HCT116 (cell line): ENCODE results near the gene LDLRAD4. TPM values are rescaled to one million over a fixed set of nuclear protein-coding genes. Genes with fewer than 3 reads are reported as not detected.

Source experiments
- ATAC-seq: fragments of 200-7000 bp; cut with Tn5 transposase; 2 replicates; pipeline ENCODE4 v1.9.1; 2020; ENCODE audit warnings: mild to moderate bottlenecking, moderate library complexity
- BruUV-seq: library from RNA; stranded (reverse); fragments of 400-500 nt; replicated peaks from 2 replicates; lab custom pipeline; 2021; lab: Mats Ljungman, UMichigan
- CTCF ChIA-PET: fragments of 300-600 bp; sonication (Branson Sonifier 250); formaldehyde crosslinking; loops from one replicate; lab custom pipeline; 2021; ENCODE audit warnings: antibody characterized with exemption; lab: Charles Lee
- POLR2A ChIA-PET: fragments of 300-600, 350-600 bp; sonication (Branson Sonifier 250); formaldehyde crosslinking; loops from one replicate; lab custom pipeline; 2021; ENCODE audit warnings: antibody characterized with exemption; lab: Charles Lee
- RAD21 ChIA-PET, 2 experiments: fragments of 300-600 bp; sonication (Branson Sonifier 250); formaldehyde crosslinking; loops; one replicate each; lab custom pipeline; 2023; ENCODE audit warnings: low total read pairs in 2 of 2; ENCODE audit not compliant: uncharacterized antibody in 2 of 2, unreplicated experiment in 2 of 2, low non-redundant PET in 1 of 2; lab: Charles Lee
- DNase-seq: peaks from one replicate; pipeline ENCODE4 v3.0.0-alpha.2; 2010; ENCODE audit warnings: low read depth, low spot score
- H2AFZ ChIP-seq: fragments of 200-600 bp; shearing (Covaris generic), sonication (generic); 2 replicates; pipeline ENCODE4 v1.6.1; 2017; ENCODE audit warnings: low read depth, mixed run types, mixed read lengths, antibody characterized with exemption, low read length; ENCODE audit not compliant: poor library complexity, severe bottlenecking
- H3K27ac ChIP-seq: 2 replicates; pipeline ENCODE4 v1.5.1; 2012; ENCODE audit warnings: low read depth, low read length
- H3K27me3 ChIP-seq: fragments of 200-600 bp; sonication (generic); 2 replicates; pipeline ENCODE4 v1.6.1; 2016; ENCODE audit warnings: mixed run types, low read length, mixed read lengths; ENCODE audit not compliant: insufficient read depth
- H3K36me3 ChIP-seq, 2 experiments: fragments of 200-500 bp in 1 of 2; fragments of 200-600 bp in 1 of 2; sonication (Bioruptor generic) in 1 of 2; sonication (generic) in 1 of 2; 2 replicates each; pipeline versions ENCODE4 v1.5.1 to v1.6.1; 2014 to 2016; ENCODE audit warnings: low read length in 2 of 2, inconsistent platforms in 1 of 2, mixed read lengths in 1 of 2, mixed run types in 1 of 2; ENCODE audit not compliant: insufficient read depth in 2 of 2, control insufficient read depth in 1 of 2
- H3K4me1 ChIP-seq, 2 experiments: fragments of 200-600 bp in 1 of 2; sonication (generic) in 1 of 2; 2 replicates each; pipeline versions ENCODE4 v1.5.1 to v1.6.1; 2012 to 2017; ENCODE audit warnings: low read length in 2 of 2, inconsistent platforms in 1 of 2, mild to moderate bottlenecking in 1 of 2, mixed read lengths in 1 of 2, mixed run types in 1 of 2, moderate library complexity in 1 of 2; ENCODE audit not compliant: insufficient read depth in 2 of 2, control insufficient read depth in 1 of 2
- H3K4me2 ChIP-seq: fragments of 200-600 bp; sonication (generic); 2 replicates; pipeline ENCODE4 v1.6.1; 2017; ENCODE audit warnings: mixed run types, low read length, mixed read lengths
- H3K4me3 ChIP-seq, 2 experiments: fragments of 200-600 bp in 1 of 2; sonication (generic) in 1 of 2; replicated peaks in 1 of 2; 2 replicates each; pipeline ENCODE4 v1.5.1; 2011 to 2016; ENCODE audit warnings: low read length in 2 of 2, control low read depth in 1 of 2, low read depth in 1 of 2, mild to moderate bottlenecking in 1 of 2, mixed read lengths in 1 of 2, mixed run types in 1 of 2
- H3K79me2 ChIP-seq: fragments of 200-600 bp; sonication (generic); 2 replicates; pipeline ENCODE4 v1.6.1; 2017; ENCODE audit warnings: mild to moderate bottlenecking, mixed run types, low read length, moderate library complexity, mixed read lengths; ENCODE audit not compliant: insufficient read depth
- H3K9ac ChIP-seq: fragments of 200-600 bp; sonication (generic); 2 replicates; pipeline ENCODE4 v1.6.1; 2016; ENCODE audit warnings: low read length, mixed read lengths
- H3K9me2 ChIP-seq: fragments of 200-600 bp; sonication (generic), shearing (Covaris generic); 2 replicates; pipeline ENCODE4 v1.6.1; 2017; ENCODE audit warnings: mixed run types, mild to moderate bottlenecking, moderate library complexity; ENCODE audit not compliant: insufficient read depth
- H3K9me3 ChIP-seq, 2 experiments: fragments of 200-500 bp in 1 of 2; fragments of 200-600 bp in 1 of 2; sonication (Bioruptor generic) in 1 of 2; sonication (generic) in 1 of 2; 2 replicates each; pipeline ENCODE4 v1.6.1; 2014 to 2017; ENCODE audit warnings: low read length in 2 of 2, mixed read lengths in 2 of 2, inconsistent platforms in 1 of 2, low read depth in 1 of 2, mild to moderate bottlenecking in 1 of 2, mixed run types in 1 of 2, moderate library complexity in 1 of 2; ENCODE audit not compliant: control insufficient read depth in 1 of 2, insufficient read depth in 1 of 2
- H4K20me1 ChIP-seq: fragments of 200-600 bp; sonication (generic), shearing (Covaris generic); 2 replicates; pipeline ENCODE4 v1.6.1; 2017; ENCODE audit warnings: mixed run types, mild to moderate bottlenecking, moderate library complexity; ENCODE audit not compliant: insufficient read depth
- CBX3 ChIP-seq: IDR thresholded peaks from 2 replicates; pipeline ENCODE4 v1.6.1; 2012; ENCODE audit warnings: low read depth
- CEBPB ChIP-seq: IDR thresholded peaks from 2 replicates; pipeline ENCODE4 v1.6.1; 2012; ENCODE audit warnings: low read depth
- EGR1 ChIP-seq: IDR thresholded peaks from 2 replicates; pipeline ENCODE4 v1.6.1; 2012; ENCODE audit warnings: low read depth
- ELF1 ChIP-seq: IDR thresholded peaks from 2 replicates; pipeline ENCODE4 v1.6.1; 2012; ENCODE audit warnings: low read depth, borderline replicate concordance
- EZH2 ChIP-seq: fragments of 200-600 bp; sonication (generic); IDR thresholded peaks from 2 replicates; pipeline ENCODE4 v1.6.1; 2017; ENCODE audit warnings: antibody characterized with exemption, mixed run types
- EZH2phosphoT487 ChIP-seq: fragments of 200-600 bp; IDR thresholded peaks from 2 replicates; pipeline ENCODE4 v1.6.1; 2018; ENCODE audit warnings: antibody characterized with exemption, borderline replicate concordance
- FOSL1 ChIP-seq: IDR thresholded peaks from 2 replicates; pipeline ENCODE4 v1.6.1; 2012; ENCODE audit warnings: low read depth
- JUND ChIP-seq: IDR thresholded peaks from 2 replicates; pipeline ENCODE4 v1.6.1; 2012
- POLR2AphosphoS5 ChIP-seq: IDR thresholded peaks from 2 replicates; pipeline ENCODE4 v1.6.1; 2011; ENCODE audit warnings: mild to moderate bottlenecking, low read depth, low read length, moderate library complexity
- SIN3A ChIP-seq: IDR thresholded peaks from 2 replicates; pipeline ENCODE4 v1.6.1; 2012; ENCODE audit warnings: low read depth
- SP1 ChIP-seq: IDR thresholded peaks from 2 replicates; pipeline ENCODE4 v1.6.1; 2012; ENCODE audit warnings: low read depth
- SRF ChIP-seq: IDR thresholded peaks from 2 replicates; pipeline ENCODE4 v1.6.1; 2012; ENCODE audit warnings: low read depth
- TCF7L2 ChIP-seq: IDR thresholded peaks from 2 replicates; pipeline ENCODE4 v1.7.0; 2011; ENCODE audit warnings: borderline replicate concordance, inconsistent platforms; ENCODE audit not compliant: insufficient read depth, insufficient read length; ENCODE audit errors: extremely low read depth
- YY1 ChIP-seq: IDR thresholded peaks from 2 replicates; pipeline ENCODE4 v1.6.1; 2011; ENCODE audit warnings: low read length, low read depth, moderate library complexity, mild to moderate bottlenecking; ENCODE audit not compliant: insufficient replicate concordance; ENCODE audit errors: extremely low read depth
- ZFX ChIP-seq: fragments of 450-650 bp; IDR thresholded peaks from 2 replicates; pipeline ENCODE4 v1.6.1; 2017
- intact Hi-C: fragments of 100-400 bp; cut with micrococcal nuclease; formaldehyde crosslinking; loops from 2 replicates; pipeline ENCODE4 v1.10.0; 2022
- total RNA-seq: library from RNA; stranded (reverse); gene quantifications from one replicate; pipeline ENCODE4 v1.2.1, GENCODE V29; 2021; ENCODE audit not compliant: unreplicated experiment
- TF ChIP-seq, protein P1 (sequence below): IDR thresholded peaks from 2 replicates; pipeline ENCODE4 v1.6.1; 2012
- TF ChIP-seq, protein P2 (sequence below): IDR thresholded peaks from 2 replicates; pipeline ENCODE4 v1.6.1; 2012

The LDLRAD4 gene
- total RNA-seq, 1 experiment from 2014 or later: 1.2 TPM

DNA sequence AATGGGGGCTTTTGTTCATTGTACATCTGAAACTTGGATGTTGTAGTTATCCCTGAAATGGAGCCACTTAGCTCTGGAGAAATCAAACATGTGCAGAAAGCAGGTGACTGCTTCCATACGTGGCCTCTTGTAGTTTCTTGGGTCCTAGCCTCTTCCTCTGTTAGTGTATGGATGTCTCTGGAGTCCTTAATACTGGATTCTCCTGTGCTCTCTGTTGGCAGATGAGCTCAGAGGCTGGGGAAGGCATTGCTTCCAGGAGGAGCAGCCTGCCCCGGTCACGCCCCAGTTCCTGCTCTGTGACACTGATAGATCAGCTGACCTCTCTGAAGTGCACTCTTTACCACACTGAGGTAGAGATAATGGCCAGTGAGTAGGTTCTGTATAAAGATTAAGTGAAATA, 176.2 kb downstream of the LDLRAD4 start (continued):
- TF ChIP-seq YY1 (no peak), FOSL1 (no peak), CEBPB (no peak), ZFX (no peak), SP1 (no peak), ELF1 (no peak)
- TF ChIP-seq, all 23 proteins: peak for 0

DNA sequence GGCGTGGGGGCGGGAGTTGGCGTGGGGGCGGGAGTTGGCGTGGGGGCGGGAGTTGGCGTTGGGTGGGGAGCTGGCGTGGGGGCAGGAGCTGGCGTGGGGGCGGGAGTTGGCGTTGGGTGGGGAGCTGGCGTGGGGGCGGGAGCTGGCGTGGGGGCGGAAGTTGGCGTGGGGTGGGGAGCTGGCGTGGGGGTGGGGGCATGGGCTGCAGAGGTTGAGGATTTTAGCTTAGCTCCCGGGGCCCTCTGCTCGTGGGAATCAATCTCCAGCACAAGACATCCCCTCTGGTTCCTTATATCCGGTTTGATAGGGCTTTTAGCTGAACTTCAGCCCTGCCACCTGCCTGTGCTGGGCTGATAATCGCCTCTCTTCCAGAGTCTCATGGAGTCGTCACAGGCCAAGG, 177.0 kb downstream of the LDLRAD4 start:
- BruUV-seq: no TSS peak
- Histone ChIP-seq H3K79me2 (no peaks in the 10 kb centered on the region), H3K4me1 (no peaks in the 10 kb centered on the region), H4K20me1 (no peaks in the 10 kb centered on the region), H3K4me2 (no peak overlapping the region), H2AFZ (no peak overlapping the region), H3K36me3 (no peaks in the 10 kb centered on the region), H3K27ac (no peak overlapping the region), H3K9me2 (no peaks in the 10 kb centered on the region), H3K27me3 (0 out of 2 replicates have a peak, but pooled peaks cover 8% of the 10 kb centered on the region), H3K4me3 (no peak overlapping the region), H3K9ac (no peak overlapping the region), H3K9me3 (no peaks in the 10 kb centered on the region)
- ChIA-PET POLR2A (no interaction called here), RAD21 (no interaction called here), CTCF (no interaction called here)
- ATAC-seq (no peak), DNase-seq (no peak)
- no peak for TF ChIP-seq SIN3A
- TF ChIP-seq EGR1: no peak
- TF ChIP-seq, protein P1, sequence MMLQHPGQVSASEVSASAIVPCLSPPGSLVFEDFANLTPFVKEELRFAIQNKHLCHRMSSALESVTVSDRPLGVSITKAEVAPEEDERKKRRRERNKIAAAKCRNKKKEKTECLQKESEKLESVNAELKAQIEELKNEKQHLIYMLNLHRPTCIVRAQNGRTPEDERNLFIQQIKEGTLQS: no peak
- no peak for TF ChIP-seq ZFX
- TF ChIP-seq SRF: no peak
- TF ChIP-seq EZH2: no peak
- no peak for TF ChIP-seq YY1
- TF ChIP-seq CEBPB: no peak
- no peak for TF ChIP-seq ELF1
- TF ChIP-seq JUND: no peak
- no peak for TF ChIP-seq SP1
- no peak for TF ChIP-seq TCF7L2
- no peak for TF ChIP-seq POLR2AphosphoS5
- TF ChIP-seq FOSL1: no peak
- TF ChIP-seq, protein P2, sequence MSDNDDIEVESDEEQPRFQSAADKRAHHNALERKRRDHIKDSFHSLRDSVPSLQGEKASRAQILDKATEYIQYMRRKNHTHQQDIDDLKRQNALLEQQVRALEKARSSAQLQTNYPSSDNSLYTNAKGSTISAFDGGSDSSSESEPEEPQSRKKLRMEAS: no peak
- no peak for TF ChIP-seq EZH2phosphoT487
- TF ChIP-seq CBX3: no peak
- intact Hi-C loops: no loop called here
